NOMO-1 treated with dmso at 0.1 percent for 144 hours (cell line): ENCODE results near the gene EXOC6B.

Experiments
- DNase-seq: peaks from one replicate; lab custom pipeline; 2025; ENCODE audit not compliant: unreplicated experiment; lab: John Stamatoyannopoulos, UW

Gene EXOC6B

GRCh38 chr2:72825257-72826155 lies at the start of gene EXOC6B:
TSS of gene EXOC6B (minus strand) at chr2:72826033.
- peak; percentile 66 for DNase-seq

GRCh38 chr2:72871880-72872279 lies 46.0 kb upstream of the EXOC6B start:
- no peak for DNase-seq

- no peak for DNase-seq
Observed at GRCh38 chr2:72871060-72871459, 45.2 kb upstream of the EXOC6B start.

- DNase-seq: no peak
Observed at GRCh38 chr2:72864500-72864899, 38.7 kb upstream of the EXOC6B start.

- no peak for DNase-seq
Observed at GRCh38 chr2:72863046-72863445, 37.2 kb upstream of the EXOC6B start.

GRCh38 chr2:72862239-72862988 lies 36.6 kb upstream of the EXOC6B start:
- DNase-seq: peak; percentile 45

GRCh38 chr2:72859831-72860262 lies 34.0 kb upstream of the EXOC6B start:
- no peak for DNase-seq

GRCh38 chr2:72851333-72851732 lies 25.5 kb upstream of the EXOC6B start:
- DNase-seq: no peak

- no peak for DNase-seq
Observed at GRCh38 chr2:72849138-72849462, 23.3 kb upstream of the EXOC6B start.

GRCh38 chr2:72848436-72849137 lies 22.8 kb upstream of the EXOC6B start:
- no peak for DNase-seq

- DNase-seq: no peak
Observed at GRCh38 chr2:72847534-72848315, 21.9 kb upstream of the EXOC6B start.

GRCh38 chr2:72846171-72847095 lies 20.6 kb upstream of the EXOC6B start:
- DNase-seq: no peak

GRCh38 chr2:72843301-72843700 lies 17.5 kb upstream of the EXOC6B start:
- no peak for DNase-seq

GRCh38 chr2:72841462-72842125 lies 15.8 kb upstream of the EXOC6B start:
- no peak for DNase-seq

GRCh38 chr2:72840066-72840465 lies 14.2 kb upstream of the EXOC6B start:
- no peak for DNase-seq

GRCh38 chr2:72837171-72837570 lies 11.3 kb upstream of the EXOC6B start:
- DNase-seq: no peak

GRCh38 chr2:72835403-72835802 lies 9.6 kb upstream of the EXOC6B start:
- DNase-seq: no peak

- no peak for DNase-seq
Observed at GRCh38 chr2:72834596-72834995, 8.8 kb upstream of the EXOC6B start.

GRCh38 chr2:72833084-72833714 lies 7.4 kb upstream of the EXOC6B start:
- DNase-seq: no peak
